OCI-LY1 (cell line): ENCODE data around the gene CELF4.

ENCODE experiments used
- CTCF ChIP-seq: fragments of 200-600 bp; sonication (generic), shearing (Covaris generic); IDR thresholded peaks from 2 replicates; pipeline ENCODE4 v1.5.1; 2017; ENCODE audit warnings: mild to moderate bottlenecking, antibody characterized with exemption, low read length, moderate library complexity, mixed read lengths
- EZH2 ChIP-seq: fragments of 200-600 bp; sonication (generic), shearing (Covaris generic); IDR thresholded peaks from 2 replicates; pipeline ENCODE4 v1.8.0; 2017; ENCODE audit warnings: borderline replicate concordance, mixed run types, mild to moderate bottlenecking, antibody characterized with exemption, low read length, moderate library complexity, mixed read lengths

- TF ChIP-seq CTCF (no peak), EZH2 (no peak)
Observed at GRCh38 chr18:37258131-37258530, 307.5 kb downstream of the CELF4 start.
